AG09319 (cell line): ENCODE results near the gene AK9.

Source experiments
- DNase-seq: peaks from one replicate; pipeline ENCODE4 v3.0.0-alpha.2; 2010; ENCODE audit warnings: low read depth; ENCODE audit errors: extremely low read depth
- CTCF ChIP-seq: IDR thresholded peaks from 2 replicates; pipeline ENCODE4 v1.5.1; 2011; ENCODE audit warnings: low read depth, mild to moderate bottlenecking, inconsistent platforms, low read length, moderate library complexity

Gene AK9

GRCh38 chr6:109513571-109514071 is 177.4 kb downstream of the AK9 start:
- TF ChIP-seq CTCF, result no peak
- no peak for DNase-seq

GRCh38 chr6:109512271-109512817 is 178.7 kb downstream of the AK9 start:
- no peak for DNase-seq
- TF ChIP-seq CTCF, result no peak

- no peak for DNase-seq
- TF ChIP-seq CTCF, result no peak
Observed at GRCh38 chr6:109511832-109512231, 179.2 kb downstream of the AK9 start.

- DNase-seq, result no peak
- TF ChIP-seq CTCF, result no peak
Observed at GRCh38 chr6:109510358-109510757, 180.6 kb downstream of the AK9 start.

- TF ChIP-seq CTCF, result no peak
- no peak for DNase-seq
Observed at GRCh38 chr6:109508166-109508860, 182.7 kb downstream of the AK9 start.

GRCh38 chr6:109507490-109508072 is 183.4 kb downstream of the AK9 start:
- no peak for TF ChIP-seq CTCF

GRCh38 chr6:109506841-109507240 is 184.2 kb downstream of the AK9 start:
- no peak for DNase-seq
- no peak for TF ChIP-seq CTCF

More at GRCh38 chr6:109507490-109508072, 183.4 kb downstream of the AK9 start:
- DNase-seq, result no peak
